ENCODE data around the gene ZNF750.

Gene ZNF750

DNA sequence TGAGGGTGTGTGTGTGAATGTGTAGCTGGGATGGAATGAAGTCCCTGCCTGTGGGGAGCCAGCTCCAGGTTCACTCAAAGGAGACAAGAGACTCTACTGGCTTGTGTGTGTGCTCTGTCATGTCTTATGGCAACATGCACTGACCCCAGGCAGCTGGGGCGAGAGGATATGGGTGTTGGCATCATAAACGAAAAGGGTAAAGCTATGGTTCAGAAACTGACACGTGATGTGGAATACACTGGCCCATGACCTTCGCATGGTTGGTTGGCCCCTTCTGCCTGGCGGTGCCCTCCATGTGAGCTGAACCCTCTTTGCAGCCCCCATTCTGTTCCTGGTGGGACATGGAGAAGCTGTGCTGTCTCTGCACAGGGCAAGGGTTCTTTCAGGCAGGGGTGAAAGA is 21.9 kb downstream of the ZNF750 start:
- no peak overlapping the region for H3K27ac ChIP-seq (ENCODE audit: low read depth, low read length)
- no peaks in the 10 kb centered on the region for H3K4me1 ChIP-seq (ENCODE audit: control insufficient read depth, insufficient read depth, low read length)
- H3K9ac ChIP-seq (ENCODE audit: low read length): no peak overlapping the region
- no peaks in the 10 kb centered on the region for H3K27me3 ChIP-seq (ENCODE audit: control insufficient read depth, insufficient read depth, low read length)
- peaks cover 14% of the 10 kb centered on the region for H3K36me3 ChIP-seq (ENCODE audit: control insufficient read depth, insufficient read depth, low read length)
- H3K4me3 ChIP-seq (ENCODE audit: low read length): no peak overlapping the region

- Histone ChIP-seq H3K4me3 (ENCODE audit: low read length) (no peak overlapping the region), H3K36me3 (ENCODE audit: control insufficient read depth, insufficient read depth, low read length) (peaks cover 14% of the 10 kb centered on the region), H3K27ac (ENCODE audit: low read depth, low read length) (no peak overlapping the region), H3K27me3 (ENCODE audit: control insufficient read depth, insufficient read depth, low read length) (no peaks in the 10 kb centered on the region), H3K4me1 (ENCODE audit: control insufficient read depth, insufficient read depth, low read length) (no peaks in the 10 kb centered on the region), H3K9ac (ENCODE audit: low read length) (no peak overlapping the region)
Measured at GRCh38 chr17:82816358-82816757, 23.5 kb downstream of the ZNF750 start.

DNA sequence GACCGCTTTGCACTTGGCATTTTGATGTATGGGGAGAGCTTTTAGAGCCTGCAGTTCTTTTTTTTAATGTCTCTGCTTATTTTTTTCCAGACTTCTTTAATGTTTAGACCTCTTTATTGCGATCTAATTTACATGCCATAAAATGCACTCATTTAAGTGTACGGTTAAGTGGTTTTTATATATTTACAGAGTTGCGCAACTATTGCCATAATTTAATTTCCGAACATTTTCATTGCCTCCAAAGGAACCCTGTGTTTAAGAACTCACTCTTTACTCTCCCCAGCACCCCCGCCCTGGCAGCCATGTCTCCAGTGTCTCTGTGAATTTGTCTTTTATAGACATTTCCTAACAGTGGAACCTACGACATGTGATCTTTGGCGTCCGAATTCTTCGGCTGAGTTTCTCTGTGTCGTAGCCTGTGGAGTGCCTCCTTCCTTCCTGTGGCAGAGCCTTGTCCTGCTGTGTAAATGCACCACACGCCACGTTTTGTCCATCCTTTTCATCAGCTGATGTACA is 24.0 kb downstream of the ZNF750 start:
- Histone ChIP-seq H3K36me3 (ENCODE audit: control insufficient read depth, insufficient read depth, low read length) (peaks cover 14% of the 10 kb centered on the region), H3K4me3 (ENCODE audit: low read length) (no peak overlapping the region), H3K4me1 (ENCODE audit: control insufficient read depth, insufficient read depth, low read length) (no peaks in the 10 kb centered on the region), H3K9ac (ENCODE audit: low read length) (no peak overlapping the region), H3K27ac (ENCODE audit: low read depth, low read length) (no peak overlapping the region), H3K27me3 (ENCODE audit: control insufficient read depth, insufficient read depth, low read length) (no peaks in the 10 kb centered on the region)

DNA sequence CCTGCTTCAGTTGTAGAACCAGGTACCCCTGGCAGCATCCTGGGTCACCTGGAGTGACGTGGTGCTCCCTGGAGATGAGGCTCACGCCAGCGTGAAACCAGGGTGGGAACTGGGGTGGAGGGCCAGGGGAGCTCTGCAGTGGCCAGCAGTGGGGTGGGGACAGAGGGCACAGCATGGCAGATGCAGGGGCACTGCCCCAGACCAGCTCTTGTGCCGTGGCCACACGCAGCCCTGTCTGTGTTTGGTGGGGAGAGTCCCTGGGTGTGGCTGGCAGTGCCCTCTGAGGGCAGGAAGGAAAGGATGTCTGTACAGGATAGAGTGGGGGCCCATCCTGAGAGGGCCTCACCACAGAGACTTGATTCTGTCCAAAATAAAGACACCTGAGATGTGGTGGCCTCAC is 24.5 kb downstream of the ZNF750 start:
- Histone ChIP-seq H3K9ac (ENCODE audit: low read length) (no peak overlapping the region), H3K4me3 (ENCODE audit: low read length) (no peak overlapping the region), H3K36me3 (ENCODE audit: control insufficient read depth, insufficient read depth, low read length) (peaks cover 14% of the 10 kb centered on the region), H3K27me3 (ENCODE audit: control insufficient read depth, insufficient read depth, low read length) (no peaks in the 10 kb centered on the region), H3K27ac (ENCODE audit: low read depth, low read length) (no peak overlapping the region), H3K4me1 (ENCODE audit: control insufficient read depth, insufficient read depth, low read length) (no peaks in the 10 kb centered on the region)

- Histone ChIP-seq H3K4me3 (ENCODE audit: low read length) (no peak overlapping the region), H3K27ac (ENCODE audit: low read depth, low read length) (no peak overlapping the region), H3K4me1 (ENCODE audit: control insufficient read depth, insufficient read depth, low read length) (no peaks in the 10 kb centered on the region), H3K36me3 (ENCODE audit: control insufficient read depth, insufficient read depth, low read length) (peaks cover 14% of the 10 kb centered on the region), H3K27me3 (ENCODE audit: control insufficient read depth, insufficient read depth, low read length) (no peaks in the 10 kb centered on the region), H3K9ac (ENCODE audit: low read length) (no peak overlapping the region)
Measured at GRCh38 chr17:82814834-82815233, 25.0 kb downstream of the ZNF750 start.

DNA sequence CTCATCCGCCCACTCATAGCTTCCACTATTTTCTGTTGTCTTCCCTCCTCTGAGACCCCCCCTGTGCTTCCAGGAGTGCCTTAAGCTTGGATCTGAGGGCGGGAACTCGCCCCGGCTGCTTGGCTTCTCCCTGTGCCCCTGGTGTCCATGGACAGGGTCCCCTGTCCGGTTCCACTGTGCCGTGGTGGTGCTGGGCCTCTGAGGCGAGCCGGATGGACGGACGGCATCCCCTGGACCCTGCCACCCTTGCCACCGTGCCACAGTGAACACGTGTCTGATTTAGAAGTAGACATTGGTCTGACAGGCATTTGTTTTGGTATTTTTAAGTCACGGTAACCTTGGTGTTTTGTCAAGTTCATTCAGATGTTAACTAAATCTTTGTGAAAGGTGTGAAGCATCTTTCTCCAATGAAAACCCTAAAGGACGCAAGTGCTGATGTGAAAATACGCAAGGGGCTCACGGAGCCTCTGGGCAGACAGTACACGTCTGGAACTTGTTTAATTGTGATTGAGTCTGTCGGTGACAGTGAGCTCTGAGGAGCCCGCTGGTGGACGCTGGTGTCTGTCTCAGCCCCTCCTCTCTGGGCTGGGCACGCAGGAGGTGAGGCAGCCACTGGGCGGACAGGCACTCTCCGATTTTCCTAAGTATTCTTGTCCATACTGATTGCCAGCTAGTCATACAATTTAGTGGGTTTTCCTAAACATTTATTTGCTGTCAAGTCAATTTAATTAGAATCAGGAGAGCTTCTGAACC is 26.3 kb downstream of the ZNF750 start:
- no peak overlapping the region for H3K9ac ChIP-seq (ENCODE audit: low read length)
- H3K36me3 ChIP-seq (ENCODE audit: control insufficient read depth, insufficient read depth, low read length): peaks cover 7% of the 10 kb centered on the region
- H3K27me3 ChIP-seq (ENCODE audit: control insufficient read depth, insufficient read depth, low read length): no peaks in the 10 kb centered on the region
- no peaks in the 10 kb centered on the region for H3K4me1 ChIP-seq (ENCODE audit: control insufficient read depth, insufficient read depth, low read length)
- H3K27ac ChIP-seq (ENCODE audit: low read depth, low read length): no peak overlapping the region
- no peak overlapping the region for H3K4me3 ChIP-seq (ENCODE audit: low read length)

- H3K4me1 ChIP-seq (ENCODE audit: control insufficient read depth, insufficient read depth, low read length): no peaks in the 10 kb centered on the region
- peaks cover 7% of the 10 kb centered on the region for H3K36me3 ChIP-seq (ENCODE audit: control insufficient read depth, insufficient read depth, low read length)
- no peak overlapping the region for H3K4me3 ChIP-seq (ENCODE audit: low read length)
- no peaks in the 10 kb centered on the region for H3K27me3 ChIP-seq (ENCODE audit: control insufficient read depth, insufficient read depth, low read length)
- H3K27ac ChIP-seq (ENCODE audit: low read depth, low read length): no peak overlapping the region
- no peak overlapping the region for H3K9ac ChIP-seq (ENCODE audit: low read length)
Measured at GRCh38 chr17:82812601-82813000, 27.2 kb downstream of the ZNF750 start.

DNA sequence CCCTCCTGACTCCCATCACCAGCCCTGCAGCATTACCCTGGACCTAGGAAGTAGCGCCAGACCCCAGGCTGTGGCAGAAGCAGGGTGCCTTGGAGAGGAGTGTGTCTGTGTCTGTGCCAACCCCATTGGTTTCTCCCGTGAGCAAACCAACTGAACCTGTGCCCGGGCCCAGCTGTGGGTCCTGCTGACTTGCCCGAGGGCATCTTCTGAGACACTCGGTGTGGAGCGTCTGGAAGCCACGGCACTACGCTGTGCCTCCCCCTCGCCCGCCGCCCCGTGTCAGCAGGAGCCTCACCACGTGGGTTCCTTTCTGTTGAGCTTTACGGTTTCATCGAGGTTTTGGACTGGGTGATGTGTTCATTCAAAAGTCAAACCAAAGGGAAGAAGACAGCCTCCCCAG is 27.8 kb downstream of the ZNF750 start:
- no peak overlapping the region for H3K4me3 ChIP-seq (ENCODE audit: low read length)
- H3K36me3 ChIP-seq (ENCODE audit: control insufficient read depth, insufficient read depth, low read length): peaks cover 7% of the 10 kb centered on the region
- H3K27me3 ChIP-seq (ENCODE audit: control insufficient read depth, insufficient read depth, low read length): no peaks in the 10 kb centered on the region
- H3K9ac ChIP-seq (ENCODE audit: low read length): no peak overlapping the region
- no peaks in the 10 kb centered on the region for H3K4me1 ChIP-seq (ENCODE audit: control insufficient read depth, insufficient read depth, low read length)
- H3K27ac ChIP-seq (ENCODE audit: low read depth, low read length): no peak overlapping the region

DNA sequence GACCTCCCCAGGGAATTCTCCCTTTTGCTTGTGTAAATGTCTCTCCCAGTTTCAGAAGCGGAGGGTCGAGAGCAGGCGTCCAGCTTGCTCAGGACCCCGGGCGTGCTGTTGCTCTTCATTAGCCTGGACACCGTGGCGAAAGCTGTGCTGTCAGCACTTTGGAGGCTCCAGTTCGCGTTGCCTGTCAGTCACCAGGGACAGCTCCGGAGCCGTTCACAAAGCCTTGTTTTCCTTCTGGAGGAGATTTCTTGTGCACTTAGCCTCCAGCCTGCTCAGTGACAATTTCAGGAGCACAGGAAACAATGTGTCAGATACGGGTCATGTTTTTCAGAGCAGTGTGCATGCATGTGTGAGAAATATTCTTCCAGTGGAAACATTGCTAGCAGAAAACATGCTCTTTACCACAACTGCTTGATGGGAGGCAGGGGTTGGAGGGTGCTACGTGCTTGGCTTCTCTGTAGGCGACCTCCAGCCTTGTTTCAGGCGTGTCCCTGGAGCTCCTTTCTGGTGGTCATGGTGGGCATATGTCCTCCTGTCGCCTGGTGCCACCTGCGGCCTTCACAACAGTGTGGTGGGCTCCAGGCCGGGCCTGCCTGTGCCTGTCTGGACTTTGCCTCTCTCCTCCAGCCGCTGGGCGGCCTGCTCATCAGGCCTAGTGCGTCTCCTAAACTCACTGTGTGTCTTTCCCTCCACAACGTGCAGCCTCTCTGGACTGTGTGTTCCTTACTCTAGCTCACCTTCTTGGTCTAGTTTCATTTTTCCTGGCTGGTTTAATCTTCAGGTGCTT is 29.0 kb downstream of the ZNF750 start:
- H3K36me3 ChIP-seq (ENCODE audit: control insufficient read depth, insufficient read depth, low read length): peaks cover 3% of the 10 kb centered on the region
- H3K4me3 ChIP-seq (ENCODE audit: low read length): no peak overlapping the region
- no peak overlapping the region for H3K27ac ChIP-seq (ENCODE audit: low read depth, low read length)
- H3K9ac ChIP-seq (ENCODE audit: low read length): no peak overlapping the region
- no peaks in the 10 kb centered on the region for H3K27me3 ChIP-seq (ENCODE audit: control insufficient read depth, insufficient read depth, low read length)
- H3K4me1 ChIP-seq (ENCODE audit: control insufficient read depth, insufficient read depth, low read length): no peaks in the 10 kb centered on the region

DNA sequence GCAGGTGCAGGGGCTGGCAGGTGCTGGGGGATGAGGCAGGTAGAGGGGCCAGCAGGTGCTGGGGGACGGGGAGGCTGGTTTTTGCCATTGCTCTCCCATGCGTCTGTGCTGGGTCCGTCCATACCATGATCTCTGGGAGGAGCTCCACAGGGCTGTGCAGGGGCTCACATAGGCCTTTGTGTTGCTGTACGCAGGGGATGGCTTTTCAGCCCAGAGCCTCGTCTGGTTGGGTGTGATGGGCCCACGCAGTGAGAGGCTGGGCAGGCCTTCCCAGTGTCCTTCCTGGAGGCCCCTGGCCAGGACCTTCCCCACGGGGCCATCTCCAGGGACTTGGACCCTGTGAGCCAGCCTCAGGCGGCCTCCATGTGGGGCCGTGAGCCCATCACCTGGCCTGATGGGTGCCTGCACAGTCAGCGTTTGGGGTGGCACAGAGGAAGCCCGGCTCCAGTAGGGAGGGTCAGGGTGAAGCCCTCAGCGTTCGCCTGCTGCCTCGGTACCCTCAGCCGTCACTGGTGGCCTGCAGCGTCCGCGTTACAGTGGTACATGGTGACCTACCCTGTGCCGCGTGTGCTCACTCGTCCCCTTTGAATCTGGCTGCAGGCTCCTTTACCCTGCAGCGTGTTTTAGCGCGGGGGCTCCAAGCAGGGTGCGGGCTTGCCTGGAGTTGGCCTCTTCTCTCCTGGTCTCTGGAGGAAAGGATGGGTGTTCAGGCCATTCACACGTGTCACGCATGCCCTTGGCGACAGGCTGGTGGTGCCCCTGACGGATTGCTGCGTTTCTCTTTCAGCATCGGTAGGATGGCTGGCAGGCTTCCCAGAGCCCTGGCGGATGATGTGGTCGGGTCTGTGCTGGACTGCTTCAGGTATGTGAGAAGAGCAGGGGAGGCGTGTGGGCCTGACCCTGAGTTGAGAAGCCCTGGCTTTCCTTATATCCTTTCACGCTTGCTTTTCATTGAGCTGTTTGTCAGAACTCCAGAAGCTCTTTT is 30.6 kb downstream of the ZNF750 start:
- Histone ChIP-seq H3K27ac (ENCODE audit: low read depth, low read length) (no peak overlapping the region), H3K27me3 (ENCODE audit: control insufficient read depth, insufficient read depth, low read length) (no peaks in the 10 kb centered on the region), H3K4me3 (ENCODE audit: low read length) (no peak overlapping the region), H3K4me1 (ENCODE audit: control insufficient read depth, insufficient read depth, low read length) (peaks cover 8% of the 10 kb centered on the region), H3K36me3 (ENCODE audit: control insufficient read depth, insufficient read depth, low read length) (no peaks in the 10 kb centered on the region), H3K9ac (ENCODE audit: low read length) (no peak overlapping the region)

DNA sequence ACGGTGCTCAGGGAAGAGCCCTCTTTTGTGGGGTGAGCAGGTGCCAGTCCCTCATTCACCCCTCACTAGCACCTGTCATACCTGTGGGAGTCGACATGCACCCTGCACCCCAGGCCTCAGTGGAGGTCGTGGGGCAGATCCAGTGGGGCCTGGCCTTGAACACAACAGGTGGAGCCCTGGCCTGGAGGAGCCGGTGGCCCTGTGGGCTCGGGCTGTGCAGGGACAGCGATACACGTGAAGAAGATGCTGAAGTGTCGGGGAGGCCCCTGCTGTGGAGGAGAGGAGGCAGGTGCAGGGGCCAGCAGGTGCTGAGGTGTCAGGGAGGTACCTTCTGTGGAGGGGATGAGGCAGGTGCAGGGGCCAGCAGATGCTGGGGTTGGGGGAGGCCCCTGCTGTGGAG is 31.8 kb downstream of the ZNF750 start:
- Histone ChIP-seq H3K4me3 (ENCODE audit: low read length) (no peak overlapping the region), H3K27me3 (ENCODE audit: control insufficient read depth, insufficient read depth, low read length) (no peaks in the 10 kb centered on the region), H3K4me1 (ENCODE audit: control insufficient read depth, insufficient read depth, low read length) (peaks cover 9% of the 10 kb centered on the region), H3K27ac (ENCODE audit: low read depth, low read length) (no peak overlapping the region), H3K9ac (ENCODE audit: low read length) (no peak overlapping the region), H3K36me3 (ENCODE audit: control insufficient read depth, insufficient read depth, low read length) (no peaks in the 10 kb centered on the region)

DNA sequence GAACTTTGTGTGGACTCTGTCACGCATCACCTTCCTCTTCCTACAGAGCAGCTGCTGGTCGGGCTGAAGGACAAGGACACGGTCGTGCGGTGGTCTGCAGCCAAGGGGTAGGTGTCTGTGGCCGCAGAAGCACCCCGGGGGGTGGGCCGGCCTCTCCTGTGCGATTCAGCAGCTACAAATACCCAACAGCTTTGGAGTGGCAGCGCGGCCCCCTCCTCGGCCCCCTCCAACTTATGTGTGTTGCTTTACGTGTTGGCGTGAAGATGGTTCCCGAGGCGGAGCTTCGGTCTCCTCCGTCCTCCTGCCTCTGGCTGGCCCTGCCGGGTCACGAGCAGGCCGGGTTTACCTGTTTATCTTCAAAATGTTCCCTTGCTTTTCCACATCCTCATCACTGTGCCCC is 32.3 kb downstream of the ZNF750 start:
- no peak overlapping the region for H3K27ac ChIP-seq (ENCODE audit: low read depth, low read length)
- H3K36me3 ChIP-seq (ENCODE audit: control insufficient read depth, insufficient read depth, low read length): no peaks in the 10 kb centered on the region
- H3K27me3 ChIP-seq (ENCODE audit: control insufficient read depth, insufficient read depth, low read length): no peaks in the 10 kb centered on the region

More for the DNA sequence above, 32.3 kb downstream of the ZNF750 start:
- Histone ChIP-seq H3K4me3 (ENCODE audit: low read length) (no peak overlapping the region), H3K4me1 (ENCODE audit: control insufficient read depth, insufficient read depth, low read length) (peaks cover 9% of the 10 kb centered on the region), H3K9ac (ENCODE audit: low read length) (no peak overlapping the region)

Measured in rectal smooth muscle tissue (tissue), 1 donor.